ENCODE results near the gene NBDY.
"Not testable (repeated sequence)": the region's sequence is repeated elsewhere in the genome, so short reads cannot be mapped to it uniquely, and the experiment has no call there.

NBDY gene, protein sequence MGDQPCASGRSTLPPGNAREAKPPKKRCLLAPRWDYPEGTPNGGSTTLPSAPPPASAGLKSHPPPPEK

DNA sequence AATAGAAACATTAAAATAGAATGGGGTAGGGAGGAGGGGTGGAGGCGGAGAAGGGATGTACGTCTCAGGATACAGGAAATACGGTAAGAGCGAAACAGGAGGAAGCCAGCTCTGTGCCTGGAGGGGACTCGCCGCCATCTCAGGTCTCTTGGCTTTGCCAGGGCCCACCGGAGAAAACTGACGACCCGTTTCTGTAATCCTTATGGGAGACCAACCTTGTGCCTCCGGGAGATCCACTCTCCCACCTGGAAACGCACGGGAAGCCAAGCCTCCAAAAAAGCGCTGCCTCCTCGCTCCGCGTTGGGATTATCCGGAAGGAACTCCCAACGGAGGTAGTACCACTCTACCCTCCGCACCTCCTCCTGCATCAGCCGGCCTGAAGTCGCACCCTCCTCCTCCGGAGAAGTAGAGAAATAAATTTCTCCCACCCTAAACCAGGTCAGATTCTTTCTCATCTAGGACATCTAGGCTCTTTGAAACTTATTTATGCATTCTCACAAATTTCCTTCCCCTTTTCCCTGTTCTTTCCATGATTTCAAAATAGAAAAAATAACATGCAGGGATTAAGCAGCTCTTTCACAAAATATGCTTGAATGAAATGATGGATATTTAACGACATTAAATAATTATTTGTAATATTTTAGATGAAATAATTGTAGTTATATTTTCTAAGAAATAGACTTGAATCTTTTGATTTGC lies at the start of gene NBDY:
Gene NBDY (plus strand): TSS at position 92 of the 699 bp plus-strand sequence. CDS start 111 bp downstream, at position 203.
- DNase-seq = peak; percentile 48

DNA sequence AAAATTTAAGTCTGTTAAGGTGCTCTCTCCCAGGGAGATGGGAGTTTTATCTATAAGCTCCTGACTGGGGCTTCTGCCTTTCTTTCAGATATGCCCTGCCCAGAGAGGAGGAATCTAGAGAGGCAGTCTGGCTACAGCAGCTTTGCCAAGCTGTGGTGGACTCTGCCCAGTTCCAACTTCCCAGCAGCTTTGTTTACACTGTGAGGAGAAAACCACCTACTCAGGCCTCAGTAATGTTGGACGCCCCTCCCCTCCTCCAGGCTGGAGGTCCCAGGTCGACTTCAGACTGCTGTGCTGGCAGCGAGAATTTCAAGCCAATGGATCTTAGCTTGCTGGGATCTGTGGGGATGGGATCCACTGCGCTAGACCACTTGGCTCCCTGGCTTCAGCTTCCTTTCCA lies 24.5 kb upstream of the NBDY start:
- DNase-seq = not testable (repeated sequence)

DNA sequence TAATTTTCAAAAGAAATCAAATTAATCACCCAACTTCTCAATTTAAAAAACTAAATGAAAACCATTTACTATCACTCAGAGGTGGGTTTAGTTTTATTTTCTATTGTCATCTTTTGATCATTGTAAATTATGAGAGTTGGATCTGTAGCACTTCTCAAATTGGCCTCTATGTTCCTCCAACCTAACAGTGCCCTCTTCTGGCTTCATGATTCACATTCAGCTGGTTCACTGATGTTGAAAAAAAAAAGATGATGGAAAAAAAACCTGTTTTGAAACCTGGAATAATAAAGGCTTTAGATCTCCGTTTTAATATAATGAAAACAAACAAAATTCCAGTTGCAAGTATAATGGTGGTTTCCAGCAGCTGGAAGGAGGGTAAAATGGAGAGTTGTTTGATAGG lies 2.4 kb upstream of the NBDY start:
- peak; percentile 19 for DNase-seq

DNA sequence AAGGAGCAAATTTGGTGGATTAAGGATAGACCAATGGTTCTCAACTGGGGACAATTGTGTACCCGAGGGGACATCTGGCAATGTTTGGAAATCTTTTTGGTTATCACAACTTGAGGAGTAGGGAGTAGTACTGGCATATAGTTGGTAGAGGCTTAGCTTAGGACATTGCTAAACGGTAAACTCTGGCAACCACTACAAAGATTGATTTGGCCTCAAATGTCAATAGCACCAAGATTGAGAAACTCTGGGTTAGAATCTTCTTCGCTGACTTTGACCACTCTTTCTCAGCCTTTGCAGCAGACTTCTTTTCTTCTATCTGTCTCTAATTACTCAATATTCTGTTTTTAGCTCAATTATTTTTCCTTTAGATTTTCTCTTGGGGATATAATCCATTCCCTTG lies 1.5 kb upstream of the NBDY start:
- no peak for DNase-seq

DNA sequence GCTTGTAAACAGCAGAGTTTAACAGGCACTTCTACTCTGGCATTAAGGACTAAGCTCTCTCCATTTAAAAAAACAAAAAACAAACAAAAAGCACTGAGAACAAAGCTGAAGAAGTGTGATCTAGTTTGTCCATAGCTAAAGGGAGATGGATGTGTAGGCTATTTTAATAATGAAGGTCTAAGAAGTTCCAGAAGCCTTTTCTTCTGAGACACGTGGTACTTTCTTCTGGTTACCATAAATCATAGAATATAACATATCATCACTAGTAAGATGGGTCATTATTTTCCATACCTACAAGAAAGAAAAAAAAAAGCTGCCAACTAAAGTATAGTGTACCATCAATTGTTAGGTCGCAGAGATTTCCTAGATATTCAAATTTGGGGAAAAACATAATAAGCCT lies 722 bp upstream of the NBDY start:
- DNase-seq = peak; percentile 3

DNA sequence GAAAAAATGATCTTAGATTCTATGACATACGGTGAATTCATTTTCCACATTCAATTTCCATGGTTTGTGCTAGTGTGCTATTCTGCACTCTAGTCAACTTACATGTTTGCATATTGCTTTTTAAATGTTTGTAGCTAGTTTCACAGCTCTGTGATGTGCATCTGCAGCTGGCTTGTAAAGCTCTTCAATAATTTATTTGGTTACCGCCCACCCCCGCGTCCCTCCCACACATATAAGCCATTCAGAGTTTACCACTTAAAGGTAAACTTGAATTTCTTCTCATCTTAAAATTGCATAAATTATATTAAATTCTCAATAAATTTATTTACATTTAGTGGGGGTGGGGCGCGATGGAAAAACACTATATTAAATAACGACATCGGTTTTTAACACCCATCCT lies 291 bp upstream of the NBDY start:
- peak; percentile 31 for DNase-seq

DNA sequence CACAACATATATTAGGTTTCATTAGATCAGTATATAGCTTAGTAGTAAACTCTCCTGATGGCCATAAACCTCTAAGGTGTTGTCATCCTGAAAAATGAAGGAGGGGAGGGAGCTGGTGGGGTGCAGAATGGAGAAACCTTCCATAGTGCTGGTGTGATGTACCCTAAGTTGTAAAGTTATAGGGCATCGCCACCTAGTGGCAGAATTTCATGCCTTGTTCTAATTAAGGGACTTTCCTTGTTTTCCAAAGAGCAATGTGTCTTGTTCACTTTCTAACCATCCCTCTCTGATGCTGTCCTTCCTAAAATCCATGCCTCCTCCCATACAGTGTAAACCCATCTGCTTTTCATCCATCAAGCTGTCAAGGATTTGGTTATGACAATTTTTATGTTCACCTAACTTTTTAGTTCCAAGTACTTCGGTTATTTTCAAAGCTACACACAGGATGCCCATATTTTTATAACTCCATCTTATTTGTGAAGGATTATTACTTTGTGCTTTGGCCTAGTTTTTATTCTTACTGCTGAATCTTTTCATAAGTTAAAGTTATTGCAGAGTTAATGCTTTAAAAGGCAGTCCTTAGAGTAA lies 4.5 kb downstream of the NBDY start:
- peak; percentile 18 for DNase-seq

DNA sequence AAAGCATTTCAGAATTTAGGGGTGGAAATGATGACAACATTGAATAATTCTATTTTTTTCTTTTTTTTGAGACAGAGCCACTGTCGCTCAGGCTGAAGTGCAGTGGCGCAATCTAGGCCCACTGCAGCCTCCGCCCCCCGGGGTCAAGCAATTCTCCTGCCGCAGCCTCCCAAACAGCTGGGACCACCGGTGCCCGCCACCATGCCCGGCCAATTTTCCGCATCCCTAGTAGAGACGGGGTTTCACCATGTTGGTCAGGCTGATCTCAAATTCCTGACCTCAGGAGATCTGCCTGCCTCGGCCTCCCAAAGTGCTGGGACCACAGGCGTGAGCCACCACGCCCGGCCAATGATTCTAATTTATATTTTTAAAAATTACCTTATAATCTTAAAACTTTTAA lies 7.2 kb downstream of the NBDY start:
- DNase-seq = no peak

DNA sequence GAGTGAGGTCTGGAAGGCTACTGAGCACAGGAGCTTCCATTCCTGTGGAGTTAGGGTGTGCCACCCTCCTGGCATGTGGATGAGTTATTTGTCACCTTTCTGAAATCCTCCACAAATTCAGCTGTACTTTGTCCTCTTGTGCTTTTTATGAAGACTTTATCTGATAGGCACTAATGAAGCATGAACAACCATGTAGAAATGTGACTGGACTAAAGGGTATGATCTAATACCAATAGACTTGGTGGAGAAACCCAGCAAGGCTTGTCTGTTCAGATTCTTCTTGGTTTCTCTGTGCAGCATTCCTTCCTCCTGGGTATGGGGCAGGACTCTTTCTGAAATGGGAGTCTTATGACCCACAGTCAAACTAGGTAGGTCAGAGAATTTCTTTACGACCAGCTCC lies 9.6 kb downstream of the NBDY start:
- no peak for DNase-seq

DNA sequence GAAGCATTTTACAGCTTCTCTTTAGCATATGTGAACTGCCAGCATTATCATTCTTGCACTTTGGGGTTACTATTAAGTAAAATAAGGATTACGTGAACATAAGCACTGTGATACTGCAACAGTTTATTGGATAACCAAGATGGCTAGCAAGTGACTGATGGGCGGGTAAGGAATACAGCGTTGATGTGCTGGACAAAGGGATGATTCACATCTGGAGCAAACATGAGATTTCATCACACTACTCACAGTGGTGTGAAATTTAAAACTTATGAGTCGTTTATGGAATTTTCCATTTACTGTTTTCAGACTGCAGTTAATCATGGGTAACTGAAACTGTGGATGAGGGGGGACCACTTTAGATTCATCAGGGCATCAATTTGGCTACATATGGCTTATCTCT lies 16.0 kb downstream of the NBDY start:
- no peak for DNase-seq

DNA sequence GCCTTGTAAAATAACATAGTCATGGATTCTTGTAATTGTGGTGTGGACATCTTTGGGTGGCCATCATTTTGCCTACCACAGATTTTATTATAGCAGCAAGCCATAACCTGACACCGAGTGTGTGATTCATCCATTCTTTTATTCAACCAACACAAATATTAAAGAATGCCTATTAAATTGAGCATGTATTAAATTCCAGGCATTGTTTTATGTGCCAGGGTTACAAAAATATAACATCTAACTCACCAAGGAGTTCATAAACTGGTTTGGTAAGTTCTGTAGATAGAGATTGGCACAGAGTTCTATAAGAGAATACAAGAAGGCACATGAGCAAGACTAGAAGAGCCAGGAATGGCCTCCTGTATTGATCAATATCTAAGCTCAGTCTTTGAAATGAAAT lies 18.0 kb downstream of the NBDY start:
- DNase-seq = no peak

DNA sequence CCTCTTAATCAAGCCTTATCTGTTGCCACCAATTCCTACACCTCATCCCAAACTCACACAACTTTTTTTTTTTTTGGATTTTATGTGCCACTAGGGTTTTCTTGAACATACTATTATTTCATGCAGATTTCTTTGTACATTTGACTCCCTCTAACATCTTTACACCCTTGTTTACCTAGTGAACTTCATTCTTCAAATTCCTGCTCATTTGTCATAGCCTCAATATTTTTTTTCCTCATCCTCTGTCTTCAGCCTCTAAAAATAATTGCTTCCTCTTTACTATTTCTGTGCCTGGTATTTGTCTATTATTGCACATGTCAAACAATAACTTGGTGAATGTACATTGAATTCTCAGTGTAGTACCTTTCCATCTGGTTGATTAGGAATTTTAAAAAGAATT lies 22.0 kb downstream of the NBDY start:
- DNase-seq = no peak

DNA sequence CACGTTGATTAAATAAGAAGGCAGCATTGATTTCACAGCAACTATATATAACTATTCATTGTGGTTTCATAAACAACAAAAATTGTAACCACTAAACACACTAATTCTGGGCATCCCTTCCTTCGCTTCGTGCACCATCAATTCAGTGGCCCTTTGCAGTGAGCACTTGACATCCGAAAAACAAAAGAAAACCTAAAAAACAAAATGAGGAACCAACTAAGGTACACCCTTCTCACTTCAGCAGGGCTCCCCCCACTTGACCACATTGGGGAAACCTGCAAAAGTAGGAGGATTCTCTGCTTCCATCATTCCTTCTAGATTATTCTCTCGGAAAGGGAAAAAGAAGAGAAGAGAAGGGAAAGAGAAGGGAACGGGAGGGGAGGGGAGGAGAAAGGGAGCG lies 28.3 kb downstream of the NBDY start:
- no peak for DNase-seq

DNA sequence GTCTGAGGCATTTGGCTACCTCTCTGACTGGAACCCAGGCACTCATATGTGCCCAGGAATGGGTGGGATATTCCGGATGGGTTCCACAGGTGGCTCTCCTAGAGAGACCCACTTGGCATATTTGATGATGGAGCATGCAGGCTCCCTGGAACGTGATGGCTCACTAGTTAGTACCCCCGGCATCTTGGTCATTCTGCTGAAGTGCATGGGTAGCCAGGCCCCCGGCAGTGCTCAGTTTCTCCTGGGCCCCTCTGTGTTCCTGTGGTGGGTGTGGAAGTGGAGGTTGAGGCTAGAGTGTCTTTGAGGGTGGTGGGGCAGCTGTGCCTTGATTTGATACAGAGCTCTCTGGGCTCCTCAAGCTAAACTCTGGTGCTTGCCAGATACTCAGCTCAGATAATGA lies 29.4 kb downstream of the NBDY start:
- no peak for DNase-seq

DNA sequence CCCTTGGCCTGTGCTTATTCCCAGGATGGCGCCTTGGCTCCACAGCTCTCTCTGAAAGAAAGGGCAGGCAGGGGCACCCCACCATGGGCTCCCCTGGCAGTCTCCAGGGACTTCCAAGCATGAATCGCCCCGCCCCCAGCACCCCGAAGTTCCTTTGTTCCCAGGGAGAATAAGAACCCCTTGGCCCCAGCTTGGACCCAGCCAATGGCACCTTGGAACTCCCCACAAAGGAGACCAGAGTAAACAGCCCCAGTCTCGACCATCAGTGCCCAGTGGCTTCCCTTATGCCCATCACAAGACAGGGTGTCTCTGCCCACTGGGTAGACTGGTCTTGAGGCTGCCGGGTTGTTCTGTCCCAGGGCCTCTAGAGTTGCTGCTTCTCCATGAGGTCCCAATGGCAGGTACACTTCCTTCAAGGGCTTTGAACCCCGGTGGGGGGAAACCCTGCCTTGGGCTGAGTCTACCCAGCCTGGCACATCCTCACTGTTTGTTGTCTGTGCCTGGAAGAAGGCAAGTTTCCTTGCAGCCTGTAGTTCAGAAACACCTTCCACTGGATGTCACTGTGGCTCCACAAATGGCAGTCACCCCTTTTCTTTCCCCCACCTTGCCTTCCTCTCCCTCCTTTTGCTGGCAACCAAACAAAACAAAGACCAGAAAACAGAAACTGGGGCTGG lies 30.8 kb downstream of the NBDY start:
- no peak for DNase-seq

DNA sequence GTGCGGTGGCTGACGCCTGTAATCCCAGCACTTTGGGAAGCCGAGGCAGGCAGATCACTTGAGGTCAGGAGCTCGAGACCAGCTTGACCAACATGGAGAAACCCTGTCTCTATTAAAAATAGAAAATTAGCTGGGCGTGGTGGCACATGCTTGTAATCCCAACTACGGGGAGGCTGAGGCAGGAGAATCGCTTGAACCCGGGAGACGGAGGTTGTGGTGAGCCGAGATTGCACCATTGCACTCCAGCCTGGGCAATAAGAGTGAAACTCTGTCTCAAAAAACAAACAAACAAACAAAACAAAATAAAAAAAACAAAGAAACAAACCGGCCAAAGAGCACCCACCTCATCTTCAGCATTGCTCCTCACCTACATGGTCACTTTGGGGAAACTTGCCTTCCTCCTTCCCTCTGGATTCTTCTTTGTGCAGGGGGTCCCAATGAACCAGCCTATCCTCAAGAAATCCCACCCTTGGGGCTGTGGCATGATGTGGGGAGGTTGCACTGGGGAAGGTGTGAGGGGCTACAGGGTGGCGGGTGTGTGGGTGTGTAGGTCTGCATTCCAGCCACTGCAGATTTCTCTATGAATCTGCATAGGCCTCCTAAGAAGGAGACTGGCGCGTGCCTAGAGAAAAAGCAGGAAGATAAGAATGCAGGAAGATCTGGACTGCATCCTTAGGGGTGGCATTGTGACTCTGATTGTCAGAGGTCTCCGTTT lies 31.5 kb downstream of the NBDY start:
- DNase-seq = not testable (repeated sequence)

DNA sequence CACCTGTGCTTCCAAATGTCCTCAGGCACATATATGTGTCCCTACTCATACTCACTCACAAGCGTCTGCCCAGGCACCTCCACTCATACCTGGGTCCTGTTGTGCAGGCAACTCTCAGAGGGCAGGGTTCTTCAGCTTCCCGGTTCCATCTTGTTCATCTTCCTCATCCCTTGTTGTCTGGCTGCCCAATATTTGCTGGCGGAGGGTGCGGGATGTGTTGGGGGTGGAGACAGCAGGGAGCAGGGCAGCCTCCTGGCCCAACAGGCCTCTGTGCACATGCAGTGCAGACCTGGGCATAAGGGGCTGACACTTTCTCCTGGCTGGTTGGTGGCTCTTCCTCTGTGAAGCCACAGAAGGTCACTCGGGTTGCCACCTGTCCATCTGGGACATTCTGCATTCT lies 32.1 kb downstream of the NBDY start:
- no peak for DNase-seq

DNA sequence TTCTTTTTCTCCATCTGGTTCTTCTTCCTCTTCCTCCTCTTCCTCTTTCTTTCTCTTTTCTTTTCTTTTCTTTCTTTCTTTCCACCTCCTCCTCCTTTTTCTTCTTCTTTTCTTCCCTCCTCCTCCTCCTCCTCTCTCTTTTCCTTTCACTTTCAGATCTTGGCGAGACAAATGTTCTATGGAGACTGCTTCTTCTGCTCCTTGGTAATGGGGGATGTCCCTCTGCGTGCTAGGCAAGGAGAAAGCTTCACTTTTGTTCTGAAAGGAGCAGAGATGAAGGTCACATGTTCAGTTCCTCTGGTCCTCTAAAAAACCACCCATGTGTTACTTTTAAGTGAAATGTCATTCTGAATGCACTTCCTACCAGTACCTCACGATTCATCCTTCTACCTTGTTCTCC lies 33.2 kb downstream of the NBDY start:
- DNase-seq = no peak

DNA sequence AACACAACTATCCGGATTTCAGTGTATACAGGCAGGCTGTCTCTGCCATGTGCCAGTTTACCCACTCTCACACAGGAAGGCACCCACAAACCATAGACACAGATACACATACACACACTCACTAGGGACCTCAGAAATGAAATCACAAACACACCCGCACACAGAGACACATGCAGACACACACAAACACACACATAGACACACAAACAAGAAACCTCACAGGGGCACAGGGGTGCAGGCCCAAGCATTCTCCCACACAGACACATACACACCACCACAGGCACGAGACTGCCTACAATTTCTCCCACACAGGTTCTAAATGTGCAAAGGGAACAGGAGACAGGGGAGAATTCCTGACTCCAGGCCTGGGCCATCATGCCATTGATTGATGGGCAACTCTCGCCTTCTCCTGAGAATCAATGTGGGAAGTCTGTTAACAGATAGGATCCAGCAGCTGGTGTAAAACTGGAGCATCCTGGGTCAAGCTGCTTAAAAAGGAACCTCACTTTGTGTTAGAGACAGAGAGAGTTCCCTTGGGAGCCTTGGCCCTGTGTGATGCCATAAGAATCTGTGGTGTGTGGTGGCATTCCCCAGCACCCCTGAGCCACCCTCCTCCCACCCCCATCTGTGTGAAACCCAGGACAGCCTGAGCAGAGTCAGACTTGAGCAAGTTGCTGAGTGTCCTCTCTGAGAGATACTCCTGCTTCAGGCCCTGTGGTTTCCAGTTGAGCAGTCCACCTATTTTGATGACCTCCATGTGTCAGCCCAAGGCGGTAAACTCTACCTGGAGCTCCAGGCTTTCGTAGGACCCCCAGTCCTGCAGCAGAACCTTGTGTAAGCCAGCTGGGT lies 33.9 kb downstream of the NBDY start:
- DNase-seq = no peak

DNA sequence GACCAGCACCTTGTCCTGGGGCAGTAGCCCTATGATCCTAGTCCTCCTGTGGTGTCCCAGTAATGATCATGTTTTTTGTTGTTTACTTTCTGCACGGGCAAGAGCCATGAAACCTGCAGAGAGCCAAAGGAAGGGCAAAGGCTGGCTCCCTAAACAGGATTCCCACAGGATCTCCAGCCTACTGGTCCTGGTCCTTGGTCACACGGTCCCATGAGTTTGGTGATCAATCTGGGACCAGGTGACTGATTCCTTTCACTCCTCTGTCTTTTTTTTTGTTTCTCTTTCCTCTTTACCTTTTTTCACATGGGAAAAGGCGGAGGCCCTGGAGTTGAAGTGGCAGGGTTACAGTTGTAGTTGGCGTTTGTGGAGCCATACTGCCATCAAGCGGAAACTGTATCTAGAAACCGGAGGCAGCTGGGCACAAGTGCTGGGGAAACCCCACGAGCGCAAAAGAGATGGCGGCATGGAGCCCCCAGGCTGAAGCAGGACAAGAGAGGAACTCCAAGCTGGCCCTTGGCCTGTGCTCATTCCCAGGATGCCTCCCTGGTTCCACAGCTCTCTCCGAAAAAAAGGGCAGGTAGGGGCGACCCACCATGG lies 34.6 kb downstream of the NBDY start:
- no peak for DNase-seq

DNA sequence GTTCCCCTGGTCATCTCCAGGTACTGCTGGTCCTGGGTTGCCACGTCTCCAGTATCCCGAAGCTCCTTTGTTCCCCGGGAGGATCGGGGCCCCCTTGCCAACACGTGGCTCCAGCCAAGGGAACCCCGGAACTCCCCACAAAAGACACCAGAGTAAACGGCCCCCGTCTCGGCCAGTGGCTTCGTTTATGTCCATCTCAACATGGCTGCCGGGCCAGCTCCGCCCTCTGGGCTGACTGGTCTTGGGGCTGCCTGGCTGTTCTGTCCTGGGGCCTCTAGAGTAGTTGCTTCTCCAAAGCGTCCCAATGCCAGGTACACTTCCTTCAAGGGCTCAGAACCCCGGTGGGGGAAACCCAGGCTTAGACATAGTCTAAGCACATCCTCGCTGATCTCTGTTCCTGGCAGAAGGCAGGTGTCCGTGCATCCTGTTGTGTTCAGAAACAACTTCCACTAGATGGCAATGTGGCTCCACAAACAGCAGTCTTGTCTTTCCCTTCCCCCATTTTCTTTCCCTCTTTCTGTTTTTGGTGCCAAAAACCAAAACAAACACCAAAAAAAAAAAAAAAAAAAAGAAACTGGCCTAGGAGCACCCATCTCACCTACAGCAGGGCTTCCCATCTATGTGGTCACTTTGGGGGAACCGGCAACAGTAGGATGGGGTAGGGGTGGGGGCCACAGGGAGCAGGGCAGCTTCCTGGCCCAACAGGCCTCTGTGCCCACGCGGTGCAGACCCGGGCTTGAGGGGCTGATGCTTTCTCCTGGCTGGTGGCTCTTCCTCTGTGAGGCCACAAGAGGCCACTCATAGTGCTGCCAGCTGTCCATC lies 35.3 kb downstream of the NBDY start:
- no peak for DNase-seq

All from DMS79 treated with DMSO at 0.1 percent for 48 hours (cell line).